Measurements from ENCODE around the gene RILP. TPM values are rescaled to one million over a fixed set of nuclear protein-coding genes. Genes with fewer than 3 reads are reported as not detected.

RILP gene
- total and polyA plus RNA-seq, 10 of the 15 experiments (the other 5 are each of a cell fraction or from before 2014, with no cell fraction given), result 0.60 to 6.1 (median 3.3) TPM; not detected in 1

- no peaks in the 10 kb centered on the region for H3K27me3 ChIP-seq (replicated peaks in 1 of 2; ENCODE audit: control insufficient read depth in 2 of 2, insufficient read depth in 2 of 2, low read length in 1 of 2)
- ChIA-PET POLR2A (no interaction called here), CTCF (interaction anchor here (0.6 kb wide), 1 partner anchor 23 kb away, joined by 3 read pairs; no protein-coding TSS in a partner anchor), SMC1A (ENCODE audit: uncharacterized antibody, unreplicated experiment) (no interaction called here), RAD21 (ENCODE audit: unreplicated experiment) (no interaction called here)
- H3K27ac ChIP-seq (ENCODE audit: control insufficient read depth, insufficient read depth), result no peak overlapping the region
- H3K36me3 ChIP-seq (ENCODE audit: control insufficient read depth in 2 of 2, insufficient read depth in 2 of 2, low read length in 1 of 2), result no peaks in the 10 kb centered on the region
- WGBS (ENCODE audit: insufficient coverage, insufficient replicate concordance, low lambda C conversion rate, missing lambda C conversion rate), result 38% methylated on average over 5 of the region's 5 CpGs
- no TSS peak for BruUV-seq (replicated peaks)
- FAIRE-seq (no peak), ATAC-seq (no peak), DNase-seq (ENCODE audit: low read depth, low spot score) (no peak)
- no peak overlapping the region for H2AFZ ChIP-seq (ENCODE audit: control insufficient read depth, low read depth, low read length)
- peaks cover 4% of the 10 kb centered on the region for H3K4me1 ChIP-seq (ENCODE audit: control insufficient read depth, insufficient read depth, low read length)
- H3K4me2 ChIP-seq (ENCODE audit: control insufficient read depth, insufficient read depth), result no peak overlapping the region
- no peak overlapping the region for H3K4me3 ChIP-seq
- H3K9me3 ChIP-seq (replicated peaks; ENCODE audit: control insufficient read depth, insufficient read depth, low read length), result no peaks in the 10 kb centered on the region
- TF ChIP-seq EED (IDR thresholded peaks at IDR 0.05; ENCODE audit: low read depth) (no peak), DPF2 (IDR thresholded peaks at IDR 0.05) (no peak), NR2C2 (IDR thresholded peaks at IDR 0.05; ENCODE audit: borderline replicate concordance, control insufficient read depth, insufficient read length, low read depth) (no peak), ZBTB11 (CRISPR knock-in tag; IDR thresholded peaks at IDR 0.05) (no peak), SMARCA5 (IDR thresholded peaks at IDR 0.05) (no peak), MAX (IDR thresholded peaks at IDR 0.05; ENCODE audit: low read depth, low read length) (no peak), NR2F1 (conservative IDR thresholded peaks at IDR 0.05) (no peak), E2F8 (IDR thresholded peaks at IDR 0.05; ENCODE audit: low read depth, partially characterized antibody) (no peak), POLR2AphosphoS2 (IDR thresholded peaks at IDR 0.05; ENCODE audit: low read depth, low read length) (no peak)
- no peaks in the 10 kb centered on the region for H4K20me1 ChIP-seq (ENCODE audit: control insufficient read depth, insufficient read depth)
- in situ Hi-C loops (cut with MboI) (no loop called here), intact Hi-C loops (cut with micrococcal nuclease; ENCODE audit: unreplicated experiment) (no loop called here)
- no peaks in the 10 kb centered on the region for H3K79me2 ChIP-seq (ENCODE audit: control insufficient read depth, insufficient read depth, low read length)
- no peak overlapping the region for H3K9ac ChIP-seq (ENCODE audit: control insufficient read depth, insufficient read depth, low read length)
These were observed 48.0 kb upstream of the RILP start for GRCh38 chr17:1697681-1698080.

Measured in GM12878 (cell line).